ENCODE data around the gene HIF1A. TPM values are rescaled to one million over a fixed set of nuclear protein-coding genes. Genes with fewer than 3 reads are reported as not detected.

HIF1A gene
- total RNA-seq, 1 donor from 2014 or later = 114 TPM

DNA sequence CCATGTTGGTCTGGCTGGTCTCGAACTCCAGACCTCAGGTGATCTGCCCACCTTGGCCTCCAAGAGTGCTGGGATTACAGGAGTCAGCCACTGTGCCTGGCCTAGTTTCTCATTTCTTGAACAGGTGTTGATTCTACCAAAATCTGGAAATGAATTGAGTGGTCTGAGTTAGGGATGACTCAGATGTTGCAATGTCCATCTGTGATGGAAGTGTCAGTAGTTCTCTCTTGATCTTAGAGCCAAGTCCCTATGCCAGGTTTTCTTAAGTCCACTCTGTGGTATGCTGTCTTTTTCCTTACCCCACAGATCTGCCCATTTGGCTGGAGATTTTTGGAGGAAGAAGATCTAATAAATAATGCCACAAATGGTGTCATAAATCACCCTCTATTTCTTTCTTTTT is 79.5 kb downstream of the HIF1A start:
- Mint-ChIP-seq H3K4me3 (no peak overlapping the region), H3K4me1 (ENCODE audit: unreplicated experiment) (no peaks in the 10 kb centered on the region), H3K27me3 (no peaks in the 10 kb centered on the region), H3K9me3 (no peaks in the 10 kb centered on the region), H3K27ac (no peak overlapping the region), H3K36me3 (peaks cover 29% of the 10 kb centered on the region)
- DNase-seq (ENCODE audit: extremely low spot score, unreplicated experiment) = no peak
- no peak for TF ChIP-seq CTCF (conservative IDR thresholded peaks at IDR 0.05)

- H3K36me3 Mint-ChIP-seq = peaks cover 34% of the 10 kb centered on the region
- H3K4me3 Mint-ChIP-seq = no peak overlapping the region
- DNase-seq (ENCODE audit: extremely low spot score, unreplicated experiment) = no peak
- no peaks in the 10 kb centered on the region for H3K4me1 Mint-ChIP-seq (ENCODE audit: unreplicated experiment)
- H3K27me3 Mint-ChIP-seq = no peaks in the 10 kb centered on the region
- no peak overlapping the region for H3K27ac Mint-ChIP-seq
- H3K9me3 Mint-ChIP-seq = no peaks in the 10 kb centered on the region
- no peak for TF ChIP-seq CTCF (conservative IDR thresholded peaks at IDR 0.05)
These were observed 84.8 kb downstream of the HIF1A start for GRCh38 chr14:61780125-61780524.

DNA sequence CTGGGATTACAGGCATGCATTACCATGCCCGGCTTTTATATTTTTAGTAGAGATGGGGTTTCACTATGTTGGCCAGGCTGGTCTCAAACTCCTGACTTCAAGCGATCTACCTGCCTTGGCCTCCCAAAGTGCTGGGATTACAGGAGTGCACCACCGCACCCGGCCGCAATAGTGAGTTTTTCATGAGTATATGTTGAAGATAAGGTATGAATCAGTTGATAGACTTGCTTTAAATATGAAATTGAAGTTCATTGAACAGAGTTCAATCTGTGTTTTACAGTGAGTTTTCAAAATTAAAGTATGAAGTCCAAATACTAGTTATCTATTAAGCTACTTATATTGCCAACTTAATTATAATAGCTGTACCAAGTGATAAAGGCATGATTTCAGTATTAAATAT is 102.0 kb downstream of the HIF1A start:
- H3K4me1 Mint-ChIP-seq (ENCODE audit: unreplicated experiment) = peaks cover 5% of the 10 kb centered on the region
- TF ChIP-seq CTCF (conservative IDR thresholded peaks at IDR 0.05) = no peak
- peaks cover 4% of the 10 kb centered on the region for H3K36me3 Mint-ChIP-seq
- H3K27me3 Mint-ChIP-seq = no peaks in the 10 kb centered on the region
- no peak for DNase-seq (ENCODE audit: extremely low spot score, unreplicated experiment)
- no peak overlapping the region for H3K4me3 Mint-ChIP-seq
- no peaks in the 10 kb centered on the region for H3K9me3 Mint-ChIP-seq
- no peak overlapping the region for H3K27ac Mint-ChIP-seq

Other genes with a start within 250 kb of the HIF1A start
- 3.2 and 5.6 TPM in 2 replicates for gene SNAPC1, start 66.9 kb downstream of the HIF1A start, total RNA-seq (ENCODE audit: low replicate concordance)
- 0.90 and 2.1 TPM in 2 replicates for gene SYT16, start 117.2 kb downstream of the HIF1A start, total RNA-seq (ENCODE audit: low replicate concordance)

Measured in type B pancreatic cell (in vitro differentiated cells).